Ovary (tissue), 9 donors: ENCODE data around the gene TIMM10B. TPM values are rescaled to one million over a fixed set of nuclear protein-coding genes. Genes with fewer than 3 reads are reported as not detected.

Experiments used
- DNase-seq, 5 donors: peaks; one replicate each; pipeline ENCODE4 v3.0.0-alpha.2; 2019 to 2020
- H3K27ac ChIP-seq, 2 donors: fragments of 200-600 bp; one replicate each; pipeline versions ENCODE4 v1.5.1 to v1.8.0; 2019 to 2022
- H3K27me3 ChIP-seq: fragments of 200-600 bp; one replicate; pipeline ENCODE4 v1.8.0; 2022
- H3K36me3 ChIP-seq: fragments of 200-600 bp; sonication (generic); one replicate; pipeline ENCODE4 v1.5.1; 2019
- H3K4me1 ChIP-seq: one replicate; pipeline ENCODE4 v1.8.1; 2013; ENCODE audit warnings: mild to moderate bottlenecking, moderate library complexity; ENCODE audit not compliant: insufficient read depth
- H3K4me3 ChIP-seq: fragments of 200-600 bp; sonication (generic); one replicate; pipeline ENCODE4 v1.5.1; 2017
- H3K9me3 ChIP-seq, 2 donors: fragments of 200-600 bp in 1 of 2; sonication (generic) in 1 of 2; one replicate each; pipeline versions ENCODE4 v1.5.1 to v1.8.1; 2013 to 2019; ENCODE audit warnings: mild to moderate bottlenecking in 1 of 2, moderate library complexity in 1 of 2
- EP300 ChIP-seq: sonication (generic); formaldehyde crosslinking; IDR thresholded peaks from one replicate; pipeline ENCODE4 v1.6.1; 2017; ENCODE audit warnings: antibody characterized with exemption
- POLR2A ChIP-seq: fragments of 450-650 bp; IDR thresholded peaks from one replicate; pipeline ENCODE4 v1.6.1; 2017; ENCODE audit warnings: antibody characterized with exemption, mild to moderate bottlenecking, moderate library complexity
- WGBS, 3 donors: extraction: QIAGEN DNeasy Blood & Tissue Kit in 1 of 3; methylation state at CpG; one replicate each; pipeline versions ENCODE4 v1.1.5 to v1.1.7; 2013 to 2017; 5-methylcytosine and 5-hydroxymethylcytosine counted together
- intact Hi-C, 4 donors: fragments of 100-400 bp; cut with DNase I; formaldehyde crosslinking; loops; one replicate each; pipeline versions ENCODE4 v1.11.0 to v1.15.1; 2022 to 2023
- polyA plus RNA-seq, 2 donors: library from polyadenylated mRNA; stranded (reverse); fragments of 200-250 nt in 1 of 2; fragments of 350-450 nt in 1 of 2; fragmentation: Illumina TruSeq in 1 of 2; extraction: RNeasy Lipid Tissue Mini Kit (QIAGEN cat#74804) in 1 of 2; gene quantifications; one replicate each; pipeline ENCODE4 v1.2.3, GENCODE V29; 2013 to 2014
- total RNA-seq, 7 donors: library from RNA; depleted of rRNA in 2 of 7; stranded (reverse); fragments of >200 nt in 2 of 7; fragmentation: NEBNext Ultra II Directional in 3 of 7; extraction: Animal tissue kit (Norgen Biotek cat#: 25700) in 3 of 7; gene quantifications; one replicate each; pipeline versions ENCODE4 v1.1.0 to v1.2.4, GENCODE V29; 2016 to 2023
- TF ChIP-seq, protein P1 (sequence below), 3 donors: fragments of 450-650 bp in 2 of 3; fragments of 200-600 bp in 1 of 3; IDR thresholded peaks; one replicate each; pipeline versions ENCODE4 v1.5.1 to v1.8.0; 2016 to 2022; ENCODE audit warnings: antibody characterized with exemption in 3 of 3, mild to moderate bottlenecking in 1 of 3
- donor health status: DM: no; HTN: no; CAD: no; lungs with moderate emphysema.
- donor health status: DM: no; HTN: no; CAD: no.
- donor health status: Bipolar disorder and iron deficiency.
- donor health status: DM: yes; HTN: yes; CAD: no.
- donor health status: DM: no; HTN: no; CAD: no.
- donor health status: DM: yes; HTN: yes; CAD: no.

The TIMM10B gene
- total and polyA plus RNA-seq, 9 donors, result 19.4 to 64.7 (median 38.4) TPM

DNA sequence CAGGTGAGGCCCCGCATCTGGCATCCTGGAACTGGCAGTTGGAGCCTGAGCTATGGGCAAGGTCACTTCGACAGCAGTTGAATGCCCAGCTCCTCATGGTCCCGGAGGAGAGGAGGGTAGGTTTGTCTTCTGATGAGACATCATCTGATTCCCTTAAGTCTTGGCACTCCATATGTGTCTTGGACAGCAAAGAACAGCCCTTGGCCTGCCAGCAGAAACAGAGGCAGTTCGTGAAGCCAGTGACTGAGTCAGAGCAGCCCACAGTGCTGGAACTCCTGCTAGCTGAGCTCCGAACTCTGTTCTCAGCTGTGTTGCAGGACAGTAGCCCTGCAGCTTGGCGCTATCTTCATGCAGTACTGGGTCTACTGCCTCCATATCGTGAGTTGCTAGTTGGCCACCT is 16.8 kb downstream of the TIMM10B start:
- intact Hi-C loops, result no loop called here
- Histone ChIP-seq H3K9me3 (no peaks in the 10 kb centered on the region), H3K27ac (no peak overlapping the region), H3K4me3 (no peak overlapping the region), H3K4me1 (peaks cover 7% of the 10 kb centered on the region), H3K36me3 (no peaks in the 10 kb centered on the region), H3K27me3 (no peaks in the 10 kb centered on the region)
- DNase-seq, result no peak
- WGBS, 3 donors, result 56 to 68% (median 66%) methylated on average over 7 of the region's 7 CpGs
- TF ChIP-seq, protein P1, sequence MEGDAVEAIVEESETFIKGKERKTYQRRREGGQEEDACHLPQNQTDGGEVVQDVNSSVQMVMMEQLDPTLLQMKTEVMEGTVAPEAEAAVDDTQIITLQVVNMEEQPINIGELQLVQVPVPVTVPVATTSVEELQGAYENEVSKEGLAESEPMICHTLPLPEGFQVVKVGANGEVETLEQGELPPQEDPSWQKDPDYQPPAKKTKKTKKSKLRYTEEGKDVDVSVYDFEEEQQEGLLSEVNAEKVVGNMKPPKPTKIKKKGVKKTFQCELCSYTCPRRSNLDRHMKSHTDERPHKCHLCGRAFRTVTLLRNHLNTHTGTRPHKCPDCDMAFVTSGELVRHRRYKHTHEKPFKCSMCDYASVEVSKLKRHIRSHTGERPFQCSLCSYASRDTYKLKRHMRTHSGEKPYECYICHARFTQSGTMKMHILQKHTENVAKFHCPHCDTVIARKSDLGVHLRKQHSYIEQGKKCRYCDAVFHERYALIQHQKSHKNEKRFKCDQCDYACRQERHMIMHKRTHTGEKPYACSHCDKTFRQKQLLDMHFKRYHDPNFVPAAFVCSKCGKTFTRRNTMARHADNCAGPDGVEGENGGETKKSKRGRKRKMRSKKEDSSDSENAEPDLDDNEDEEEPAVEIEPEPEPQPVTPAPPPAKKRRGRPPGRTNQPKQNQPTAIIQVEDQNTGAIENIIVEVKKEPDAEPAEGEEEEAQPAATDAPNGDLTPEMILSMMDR (IDR thresholded peaks at IDR 0.05), result no peak
- TF ChIP-seq POLR2A (no peak), EP300 (no peak)

GRCh38 chr11:6498544-6498943 is 17.2 kb downstream of the TIMM10B start:
- H3K27ac ChIP-seq, result no peak overlapping the region
- WGBS, 3 donors, result 97 to 99% (median 97%) methylated on average over 5 of the region's 5 CpGs
- intact Hi-C loops, result no loop called here

GRCh38 chr11:6502382-6502781 is 21.1 kb downstream of the TIMM10B start:
- WGBS, 3 donors, result 88 to 95% (median 94%) methylated on average over 3 of the region's 3 CpGs
- intact Hi-C loops, result loop anchor here in 1 of 4 donors (10.0 kb wide), 1 partner anchor 128 kb away; no protein-coding TSS in a partner anchor
- Histone ChIP-seq H3K36me3 (no peaks in the 10 kb centered on the region), H3K4me3 (no peak overlapping the region), H3K27me3 (no peaks in the 10 kb centered on the region), H3K27ac (no peak overlapping the region), H3K9me3 (no peaks in the 10 kb centered on the region), H3K4me1 (peaks cover under 1% of the 10 kb centered on the region)
- DNase-seq, result no peak
- no peak for TF ChIP-seq POLR2A
- no peak for TF ChIP-seq EP300
- TF ChIP-seq, protein P1 (IDR thresholded peaks at IDR 0.05), result no peak

More at GRCh38 chr11:6498544-6498943, 17.2 kb downstream of the TIMM10B start:
- no peak for DNase-seq
- Histone ChIP-seq H3K27me3 (no peaks in the 10 kb centered on the region), H3K4me3 (no peak overlapping the region), H3K9me3 (no peaks in the 10 kb centered on the region), H3K36me3 (no peaks in the 10 kb centered on the region), H3K4me1 (peaks cover 7% of the 10 kb centered on the region)
- TF ChIP-seq, protein P1 (IDR thresholded peaks at IDR 0.05), result no peak
- TF ChIP-seq EP300 (no peak), POLR2A (no peak)

GRCh38 chr11:6504166-6504565 is 22.9 kb downstream of the TIMM10B start:
- H3K36me3 ChIP-seq, result no peaks in the 10 kb centered on the region
- intact Hi-C loops, result loop anchor here in 1 of 4 donors (10.0 kb wide), 1 partner anchor 129 kb away; no protein-coding TSS in a partner anchor
- no peak for DNase-seq
- whole genome bisulfite sequencing, 3 donors, result 75 to 82% (median 79%) methylated on average over 3 of the region's 3 CpGs
- no peaks in the 10 kb centered on the region for H3K4me1 ChIP-seq
- no peak overlapping the region for H3K27ac ChIP-seq
- TF ChIP-seq POLR2A (no peak), EP300 (no peak)
- TF ChIP-seq, protein P1 (IDR thresholded peaks at IDR 0.05), result no peak
- H3K4me3 ChIP-seq, result no peak overlapping the region
- H3K9me3 ChIP-seq, result no peaks in the 10 kb centered on the region
- H3K27me3 ChIP-seq, result no peaks in the 10 kb centered on the region
